HepG2 (cell line): Measurements from ENCODE around the gene OPRL1. TPM values are rescaled to one million over a fixed set of nuclear protein-coding genes. Genes with fewer than 3 reads are reported as not detected.

Experiments
- AKNA ChIP-seq: sonication (generic); formaldehyde crosslinking; IDR thresholded peaks from 2 replicates; pipeline ENCODE4 v1.4.0; 2020; ENCODE audit warnings: missing genetic modification reagents, borderline replicate concordance
- ARID2 ChIP-seq: sonication (generic); formaldehyde crosslinking; IDR thresholded peaks from 2 replicates; pipeline ENCODE4 v1.8.1; 2022; ENCODE audit warnings: mild to moderate bottlenecking, missing genetic modification reagents, borderline replicate concordance
- ATM ChIP-seq: fragments of 450-650 bp; IDR thresholded peaks from 2 replicates; pipeline ENCODE4 v1.7.1; 2017; ENCODE audit warnings: mild to moderate bottlenecking, borderline replicate concordance
- DMAP1 ChIP-seq: IDR thresholded peaks from 2 replicates; pipeline ENCODE4 v1.6.1; 2016
- FOXO1 ChIP-seq: sonication (generic); formaldehyde crosslinking; IDR thresholded peaks from 2 replicates; pipeline ENCODE4 v1.4.0; 2020; ENCODE audit warnings: missing genetic modification reagents
- GPN1 ChIP-seq: sonication (generic); formaldehyde crosslinking; IDR thresholded peaks from 2 replicates; pipeline ENCODE4 v1.5.1; 2020; ENCODE audit warnings: missing genetic modification reagents, borderline replicate concordance
- HDAC1 ChIP-seq: sonication (generic); formaldehyde crosslinking; IDR thresholded peaks from 2 replicates; pipeline ENCODE4 v1.5.1; 2020; ENCODE audit warnings: mild to moderate bottlenecking, missing genetic modification reagents
- JDP2 ChIP-seq: sonication (generic); formaldehyde crosslinking; IDR thresholded peaks from 2 replicates; pipeline ENCODE4 v1.8.1; 2022; ENCODE audit warnings: missing genetic modification reagents, borderline replicate concordance
- NFYC ChIP-seq: IDR thresholded peaks from 2 replicates; pipeline ENCODE4 v1.6.1; 2016; ENCODE audit warnings: missing genetic modification reagents, missing compliant biosample characterization
- PCBP2 ChIP-seq: fragments of 200-400 bp; formaldehyde crosslinking; optimal IDR thresholded peaks from 2 replicates; pipeline ENCODE3; 2018; ENCODE audit warnings: low read length, low read depth; ENCODE audit not compliant: poor library complexity, severe bottlenecking
- POLR2AphosphoS2 ChIP-seq: IDR thresholded peaks from 2 replicates; pipeline ENCODE4 v1.6.1; 2011; ENCODE audit warnings: low read depth, low read length, improper control_type of control experiment
- ZBTB21 ChIP-seq: sonication (generic); formaldehyde crosslinking; IDR thresholded peaks from 2 replicates; pipeline ENCODE4 v1.4.0; 2020; ENCODE audit warnings: missing genetic modification reagents
- ZC3H13 ChIP-seq: sonication (generic); formaldehyde crosslinking; IDR thresholded peaks from 2 replicates; pipeline ENCODE4 v1.8.1; 2023; ENCODE audit warnings: mild to moderate bottlenecking, missing genetic modification reagents, moderate library complexity
- ZFP37 ChIP-seq: sonication (generic); formaldehyde crosslinking; IDR thresholded peaks from 2 replicates; pipeline ENCODE4 v1.4.0; 2020; ENCODE audit warnings: missing genetic modification reagents, borderline replicate concordance
- ZMYM4 ChIP-seq: sonication (generic); formaldehyde crosslinking; IDR thresholded peaks from 2 replicates; pipeline ENCODE4 v1.8.1; 2023; ENCODE audit warnings: mild to moderate bottlenecking, missing genetic modification reagents
- ZNF136 ChIP-seq: sonication (generic); formaldehyde crosslinking; IDR thresholded peaks from 2 replicates; pipeline ENCODE4 v1.8.1; 2022; ENCODE audit warnings: low read depth, mild to moderate bottlenecking, moderate library complexity, missing genetic modification reagents
- ZNF253 ChIP-seq: sonication (generic); formaldehyde crosslinking; IDR thresholded peaks from 2 replicates; pipeline ENCODE4 v1.8.0; 2022; ENCODE audit warnings: mild to moderate bottlenecking, missing genetic modification reagents, borderline replicate concordance
- ZNF329 ChIP-seq: sonication (generic); formaldehyde crosslinking; IDR thresholded peaks from 2 replicates; pipeline ENCODE4 v1.9.0; 2021; ENCODE audit warnings: low read depth, mild to moderate bottlenecking, missing genetic modification reagents
- ZNF354B ChIP-seq: sonication (generic); formaldehyde crosslinking; IDR thresholded peaks from 2 replicates; pipeline ENCODE4 v1.8.0; 2022; ENCODE audit warnings: mild to moderate bottlenecking, missing genetic modification reagents
- ZNF446 ChIP-seq: sonication (generic); formaldehyde crosslinking; IDR thresholded peaks from 2 replicates; pipeline ENCODE4 v1.5.0; 2020; ENCODE audit warnings: mild to moderate bottlenecking, missing genetic modification reagents
- ZNF605 ChIP-seq: sonication (generic); formaldehyde crosslinking; IDR thresholded peaks from 2 replicates; pipeline ENCODE4 v1.8.0; 2022; ENCODE audit warnings: mild to moderate bottlenecking, missing genetic modification reagents
- ZNF614 ChIP-seq: IDR thresholded peaks from 2 replicates; pipeline ENCODE4 v1.6.1; 2018; ENCODE audit warnings: missing biosample characterization, missing genetic modification reagents, inconsistent platforms, borderline replicate concordance
- ZNF788 ChIP-seq: sonication (generic); formaldehyde crosslinking; IDR thresholded peaks from 2 replicates; pipeline ENCODE4 v1.5.0; 2020; ENCODE audit warnings: mild to moderate bottlenecking, missing genetic modification reagents, borderline replicate concordance
- polyA plus RNA-seq, 8 experiments: library from polyadenylated mRNA; depleted of rRNA in 3 of 8; stranded (reverse) in 7 of 8; unstranded in 1 of 8; fragments of >200 nt; fragmentation: Illumina TruSeq in 4 of 8; extraction: Trizol in 4 of 8; gene quantifications; 2 replicates each; pipeline versions ENCODE4 v1.2.1 to v1.2.3, GENCODE V29; 2011 to 2016; ENCODE audit warnings: low read depth in 4 of 8, missing spikeins in 1 of 8, mixed read lengths in 1 of 8; ENCODE audit not compliant: insufficient read depth in 1 of 8
- total RNA-seq, 5 experiments: library from RNA; depleted of rRNA; stranded (reverse); fragments of >200 nt; fragmentation: Illumina TruSeq; extraction: Trizol; gene quantifications; 2 replicates each; pipeline ENCODE4 v1.2.3, GENCODE V29; 2016; ENCODE audit warnings: low read depth in 1 of 5
- TF ChIP-seq, protein P1 (sequence below): sonication (generic); formaldehyde crosslinking; IDR thresholded peaks from 2 replicates; pipeline ENCODE4 v1.8.1; 2023; ENCODE audit warnings: mild to moderate bottlenecking, missing genetic modification reagents, borderline replicate concordance

The OPRL1 gene
- total and polyA plus RNA-seq, 2 of the 13 experiments (the other 11 are each of a cell fraction or from before 2014, with no cell fraction given) = 0.35 to 0.71 TPM

- TF ChIP-seq ZNF614 (CRISPR knock-in tag) (peak; percentile 97), ZNF136 (CRISPR knock-in tag) (no peak; the same call in 1 of the 2 replicates), POLR2AphosphoS2 (no peak), ZC3H13 (no peak), ZMYM4 (CRISPR knock-in tag) (peak; percentile 61; the same call in 1 of the 2 replicates), DMAP1 (CRISPR knock-in tag) (peak; percentile 89), JDP2 (no peak), ZNF788 (CRISPR knock-in tag) (peak; percentile 89; the same call in 1 of the 2 replicates), ZFP37 (CRISPR knock-in tag) (peak; percentile 78; the same call in 1 of the 2 replicates), ZNF329 (CRISPR knock-in tag) (no peak), ZBTB21 (CRISPR knock-in tag) (no peak; the same call in none of the 2 replicates), GPN1 (CRISPR knock-in tag) (no peak), AKNA (CRISPR knock-in tag) (no peak), ZNF605 (CRISPR knock-in tag) (peak; percentile 94), FOXO1 (CRISPR knock-in tag) (peak; percentile 46), PCBP2 (no peak), ZNF446 (CRISPR knock-in tag) (no peak), ZNF354B (CRISPR knock-in tag) (no peak), HDAC1 (CRISPR knock-in tag) (peak; percentile 88), ZNF253 (CRISPR knock-in tag) (no peak), ATM (no peak), NFYC (CRISPR knock-in tag) (peak; percentile 36; the same call in 1 of the 2 replicates), ARID2 (no peak)
- TF ChIP-seq, protein P1, sequence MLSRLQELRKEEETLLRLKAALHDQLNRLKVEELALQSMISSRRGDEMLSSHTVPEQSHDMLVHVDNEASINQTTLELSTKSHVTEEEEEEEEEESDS = no peak; the same call in 1 of the 2 replicates
These were observed 25.8 kb upstream of the OPRL1 start (continued) for GRCh38 chr20:64053841-64054661.
